Trophoblast cell (in vitro differentiated cells and primary cell): ENCODE data around the gene LRRFIP2.

Experiments used
- DNase-seq, 2 donors: peaks; one replicate each; pipeline ENCODE4 v3.0.0-alpha.2; 2016
- H2AFZ ChIP-seq: 2 replicates; pipeline ENCODE4 v1.6.1; 2013; ENCODE audit warnings: low read length, moderate library complexity, mild to moderate bottlenecking; ENCODE audit not compliant: insufficient read depth, poor library complexity
- H2AK5ac ChIP-seq: 2 replicates; pipeline ENCODE4 v1.6.1; 2013; ENCODE audit warnings: mild to moderate bottlenecking, low read length
- H2BK120ac ChIP-seq: 2 replicates; pipeline ENCODE4 v1.6.1; 2013; ENCODE audit warnings: low read length, mild to moderate bottlenecking, moderate library complexity; ENCODE audit not compliant: insufficient read depth, poor library complexity
- H2BK12ac ChIP-seq: 2 replicates; pipeline ENCODE4 v1.6.1; 2013; ENCODE audit warnings: mild to moderate bottlenecking, low read length, moderate library complexity
- H2BK5ac ChIP-seq: 2 replicates; pipeline ENCODE4 v1.6.1; 2013; ENCODE audit warnings: low read length, low read depth, moderate library complexity, mild to moderate bottlenecking; ENCODE audit not compliant: poor library complexity
- H3K14ac ChIP-seq: 2 replicates; pipeline ENCODE4 v1.6.1; 2013; ENCODE audit warnings: mild to moderate bottlenecking, low read length
- H3K18ac ChIP-seq: 2 replicates; pipeline ENCODE4 v1.6.1; 2013; ENCODE audit warnings: mild to moderate bottlenecking, low read length
- H3K23ac ChIP-seq: 2 replicates; pipeline ENCODE4 v1.6.1; 2013; ENCODE audit warnings: low read length
- H3K27ac ChIP-seq: 2 replicates; pipeline ENCODE4 v1.5.1; 2013; ENCODE audit warnings: low read depth, mild to moderate bottlenecking, inconsistent platforms, low read length, moderate library complexity
- H3K27me3 ChIP-seq: 2 replicates; pipeline ENCODE4 v1.6.1; 2013; ENCODE audit warnings: inconsistent platforms, mild to moderate bottlenecking, low read length, moderate library complexity; ENCODE audit not compliant: insufficient read depth
- H3K36me3 ChIP-seq, 2 experiments: 1 replicate in 1 of 2; 2 replicates in 1 of 2; pipeline ENCODE4 v1.6.1; 2013; ENCODE audit warnings: low read length in 2 of 2, mild to moderate bottlenecking in 2 of 2, moderate library complexity in 1 of 2; ENCODE audit not compliant: insufficient read depth in 2 of 2, control insufficient read depth in 1 of 2
- H3K4ac ChIP-seq: 2 replicates; pipeline ENCODE4 v1.6.1; 2013; ENCODE audit warnings: low read depth, mild to moderate bottlenecking, low read length, moderate library complexity
- H3K4me1 ChIP-seq, 2 experiments: 1 replicate in 1 of 2; 2 replicates in 1 of 2; pipeline ENCODE4 v1.6.1; 2013; ENCODE audit warnings: low read length in 2 of 2, mild to moderate bottlenecking in 2 of 2, moderate library complexity in 1 of 2; ENCODE audit not compliant: insufficient read depth in 2 of 2, control insufficient read depth in 1 of 2
- H3K4me2 ChIP-seq: 2 replicates; pipeline ENCODE4 v1.6.1; 2013; ENCODE audit warnings: inconsistent platforms, mild to moderate bottlenecking, low read length, moderate library complexity
- H3K4me3 ChIP-seq: 2 replicates; pipeline ENCODE4 v1.5.1; 2013; ENCODE audit warnings: mild to moderate bottlenecking, low read depth, low read length, inconsistent platforms
- H3K79me1 ChIP-seq: one replicate; pipeline ENCODE4 v1.6.1; 2013; ENCODE audit warnings: low read length
- H3K79me2 ChIP-seq: 2 replicates; pipeline ENCODE4 v1.6.1; 2013; ENCODE audit warnings: low read length, mild to moderate bottlenecking; ENCODE audit not compliant: control insufficient read depth, insufficient read depth, poor library complexity
- H3K9ac ChIP-seq: 2 replicates; pipeline ENCODE4 v1.6.1; 2013; ENCODE audit warnings: mild to moderate bottlenecking, low read length
- H3K9me3 ChIP-seq: 2 replicates; pipeline ENCODE4 v1.6.1; 2013; ENCODE audit warnings: low read depth, mild to moderate bottlenecking, control low read depth, inconsistent platforms, low read length; ENCODE audit not compliant: insufficient read depth
- H4K12ac ChIP-seq: 2 replicates; pipeline ENCODE4 v1.6.1; 2013; ENCODE audit warnings: low read depth, mild to moderate bottlenecking, low read length, moderate library complexity
- H4K8ac ChIP-seq: 2 replicates; pipeline ENCODE4 v1.6.1; 2013; ENCODE audit warnings: low read depth, mild to moderate bottlenecking, low read length, moderate library complexity
- H4K91ac ChIP-seq: one replicate; pipeline ENCODE4 v1.6.1; 2013; ENCODE audit warnings: low read depth, mild to moderate bottlenecking, low read length, moderate library complexity
- WGBS: extraction: QIAGEN DNeasy Blood & Tissue Kit; methylation state at CpG from one replicate; pipeline ENCODE4 v1.1.7; 2013; ENCODE audit warnings: missing lambda C conversion rate; ENCODE audit not compliant: insufficient read length, insufficient coverage; ENCODE audit errors: extremely low coverage; 5-methylcytosine and 5-hydroxymethylcytosine counted together

LRRFIP2 gene

DNA sequence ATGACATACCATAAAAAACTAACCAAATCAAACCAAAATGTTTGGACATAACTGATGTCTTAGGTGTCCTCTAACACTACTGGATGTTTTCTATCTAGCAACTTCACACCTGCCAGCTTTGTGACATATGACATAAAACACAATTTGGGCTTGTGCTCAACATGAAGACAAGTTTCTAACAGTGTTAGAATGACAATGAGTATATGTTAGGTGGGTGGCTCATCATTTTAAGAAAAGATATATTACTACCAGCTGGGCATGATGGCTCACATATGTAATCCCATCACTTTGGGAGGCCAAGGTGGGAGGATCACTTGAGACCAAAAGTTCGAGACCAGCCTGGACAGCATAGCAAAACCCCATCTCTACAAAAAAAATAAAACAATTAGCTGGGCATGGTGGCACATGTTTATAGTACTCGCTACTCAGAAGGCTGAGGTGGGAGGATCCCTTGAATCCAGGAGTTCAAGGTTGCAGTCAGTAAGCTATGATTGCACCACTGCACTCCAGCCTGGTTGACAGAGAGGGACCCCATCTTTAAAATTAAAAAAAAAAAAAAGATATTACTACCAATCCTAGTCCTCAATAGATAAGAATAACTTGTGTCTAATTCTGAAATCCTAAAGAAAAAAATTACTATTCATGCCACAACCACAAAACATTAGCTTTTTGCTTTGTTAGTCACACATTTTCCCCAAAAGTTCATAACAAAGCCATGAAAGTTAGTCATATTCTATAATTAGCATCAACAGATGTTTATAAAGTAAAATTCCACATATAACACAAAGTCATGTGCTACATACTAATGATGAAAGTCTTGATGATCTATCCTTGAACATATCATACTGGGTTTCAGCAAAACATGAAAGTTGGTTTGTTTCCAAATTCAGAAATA lies 59.9 kb downstream of the LRRFIP2 start:
- Histone ChIP-seq H2BK12ac (no peak overlapping the region), H3K4me3 (no peak overlapping the region), H3K23ac (no peak overlapping the region), H3K9me3 (no peaks in the 10 kb centered on the region), H3K14ac (no peak overlapping the region), H3K27me3 (no peaks in the 10 kb centered on the region), H3K18ac (no peak overlapping the region), H3K4me2 (no peak overlapping the region), H2AK5ac (no peak overlapping the region), H2BK120ac (no peak overlapping the region), H3K27ac (no peak overlapping the region), H3K4me1 (no peaks in the 10 kb centered on the region), H3K4ac (no peak overlapping the region), H3K36me3 (peaks cover 0 to 3% of the 10 kb centered on the region in 2 experiments), H3K9ac (no peak overlapping the region), H4K91ac (no peak overlapping the region), H3K79me1 (no peaks in the 10 kb centered on the region), H4K12ac (no peak overlapping the region), H2BK5ac (no peak overlapping the region), H3K79me2 (no peaks in the 10 kb centered on the region), H2AFZ (no peak overlapping the region), H4K8ac (no peak overlapping the region)
- no CpG with 5 or more reads among the region's 2 CpGs for WGBS
- peak in 1 of 2 donors; percentile 30 for DNase-seq

GRCh38 chr3:37112987-37113386 lies 61.4 kb downstream of the LRRFIP2 start:
- H3K9ac ChIP-seq: no peak overlapping the region
- H3K4me3 ChIP-seq: no peak overlapping the region
- no peaks in the 10 kb centered on the region for H3K27me3 ChIP-seq
- H2BK12ac ChIP-seq: no peak overlapping the region
- H3K36me3 ChIP-seq: peaks cover 0 to under 1% of the 10 kb centered on the region in 2 experiments
- H3K4ac ChIP-seq: no peak overlapping the region
- H3K27ac ChIP-seq: no peak overlapping the region
- H4K12ac ChIP-seq: no peak overlapping the region
- DNase-seq: no peak
- H4K8ac ChIP-seq: no peak overlapping the region
- no peak overlapping the region for H3K4me2 ChIP-seq
- no peak overlapping the region for H2BK5ac ChIP-seq
- H2AFZ ChIP-seq: no peak overlapping the region
- no peak overlapping the region for H3K18ac ChIP-seq
- no peaks in the 10 kb centered on the region for H3K79me2 ChIP-seq
- WGBS: no CpG with 5 or more reads among the region's 1 CpG
- no peak overlapping the region for H3K14ac ChIP-seq
- no peaks in the 10 kb centered on the region for H3K79me1 ChIP-seq
- no peak overlapping the region for H3K23ac ChIP-seq
- no peak overlapping the region for H2AK5ac ChIP-seq
- no peak overlapping the region for H4K91ac ChIP-seq
- no peaks in the 10 kb centered on the region for H3K4me1 ChIP-seq
- H3K9me3 ChIP-seq: no peaks in the 10 kb centered on the region
- H2BK120ac ChIP-seq: no peak overlapping the region

GRCh38 chr3:37111199-37111598 lies 63.2 kb downstream of the LRRFIP2 start:
- no peaks in the 10 kb centered on the region for H3K79me1 ChIP-seq
- H2BK5ac ChIP-seq: no peak overlapping the region
- no peak overlapping the region for H3K23ac ChIP-seq
- no peak overlapping the region for H3K27ac ChIP-seq
- H4K8ac ChIP-seq: no peak overlapping the region
- H3K4me1 ChIP-seq: no peaks in the 10 kb centered on the region
- H3K4ac ChIP-seq: no peak overlapping the region
- no CpG with 5 or more reads among the region's 2 CpGs for WGBS
- H3K27me3 ChIP-seq: no peaks in the 10 kb centered on the region
- no peak overlapping the region for H3K4me3 ChIP-seq
- no peak overlapping the region for H4K91ac ChIP-seq
- DNase-seq: no peak
- H2BK12ac ChIP-seq: no peak overlapping the region
- H3K36me3 ChIP-seq: no peaks in the 10 kb centered on the region
- H3K4me2 ChIP-seq: no peak overlapping the region
- no peaks in the 10 kb centered on the region for H3K79me2 ChIP-seq
- H3K14ac ChIP-seq: no peak overlapping the region
- H3K9ac ChIP-seq: no peak overlapping the region
- H2BK120ac ChIP-seq: no peak overlapping the region
- no peak overlapping the region for H3K18ac ChIP-seq
- H4K12ac ChIP-seq: no peak overlapping the region
- H2AK5ac ChIP-seq: no peak overlapping the region
- H2AFZ ChIP-seq: no peak overlapping the region
- H3K9me3 ChIP-seq: no peaks in the 10 kb centered on the region

GRCh38 chr3:37107846-37108245 lies 66.5 kb downstream of the LRRFIP2 start:
- H2AFZ ChIP-seq: no peak overlapping the region
- no peak overlapping the region for H2BK5ac ChIP-seq
- no peak overlapping the region for H3K4me3 ChIP-seq
- H2AK5ac ChIP-seq: no peak overlapping the region
- no peak overlapping the region for H2BK120ac ChIP-seq
- no peak overlapping the region for H3K9ac ChIP-seq
- no peaks in the 10 kb centered on the region for H3K9me3 ChIP-seq
- no peaks in the 10 kb centered on the region for H3K36me3 ChIP-seq
- no peak for DNase-seq
- no peaks in the 10 kb centered on the region for H3K79me2 ChIP-seq
- H3K18ac ChIP-seq: no peak overlapping the region
- H3K4ac ChIP-seq: no peak overlapping the region
- H2BK12ac ChIP-seq: no peak overlapping the region
- H4K12ac ChIP-seq: no peak overlapping the region
- H3K4me1 ChIP-seq: no peaks in the 10 kb centered on the region
- no peak overlapping the region for H4K91ac ChIP-seq
- H3K4me2 ChIP-seq: no peak overlapping the region
- H3K27ac ChIP-seq: no peak overlapping the region
- no peak overlapping the region for H3K14ac ChIP-seq
- H3K23ac ChIP-seq: no peak overlapping the region
- no peaks in the 10 kb centered on the region for H3K27me3 ChIP-seq
- WGBS: no CpG with 5 or more reads among the region's 2 CpGs
- H4K8ac ChIP-seq: no peak overlapping the region
- no peaks in the 10 kb centered on the region for H3K79me1 ChIP-seq
